Activated naive CD8-positive, alpha-beta T cell treated with anti-CD3 and anti-CD28 coated beads, Interleukin-2, amount 10 ng/mL, durations not matched to agents 7 days and 5 days (primary cell): ENCODE results near the gene STEAP1. TPM values are rescaled to one million over a fixed set of nuclear protein-coding genes. Genes with fewer than 3 reads are reported as not detected.
"Not testable (repeated sequence)": the region's sequence is repeated elsewhere in the genome, so short reads cannot be mapped to it uniquely, and the experiment has no call there.

ENCODE experiments used
- ATAC-seq: fragments of 150-1000 bp; cut with Tn5 transposase; one replicate; pipeline ENCODE4 v1.10.0; 2021; ENCODE audit warnings: low read depth, moderate library complexity
- POLR2A ChIA-PET: fragments of 350-600 bp; sonication (Branson Sonifier 250); formaldehyde crosslinking; loops from one replicate; lab custom pipeline; 2021; ENCODE audit warnings: antibody characterized with exemption; lab: Charles Lee
- DNase-seq: peaks from one replicate; pipeline ENCODE4 v3.0.0; 2021
- H3K27ac Mint-ChIP-seq: one replicate; pipeline ENCODE4 v1.8.0; 2022; ENCODE audit warnings: mild to moderate bottlenecking, mixed read lengths
- H3K27me3 Mint-ChIP-seq: one replicate; pipeline ENCODE4 v1.8.0; 2022; ENCODE audit warnings: mild to moderate bottlenecking, moderate library complexity, mixed read lengths
- H3K36me3 Mint-ChIP-seq: one replicate; pipeline ENCODE4 v1.8.0; 2021; ENCODE audit warnings: mild to moderate bottlenecking, mixed read lengths
- H3K4me1 Mint-ChIP-seq: one replicate; pipeline ENCODE4 v1.8.0; 2021; ENCODE audit warnings: mixed read lengths
- H3K4me3 Mint-ChIP-seq: one replicate; pipeline ENCODE4 v1.8.0; 2022; ENCODE audit warnings: mild to moderate bottlenecking, moderate library complexity, mixed read lengths
- H3K9me3 Mint-ChIP-seq: one replicate; pipeline ENCODE4 v1.8.0; 2021; ENCODE audit warnings: mixed read lengths
- total RNA-seq, 2 experiments: library from RNA; stranded (reverse); gene quantifications; one replicate each; pipeline ENCODE4 v1.2.3, GENCODE V29; 2021

Gene STEAP1
- total RNA-seq: not detected

GRCh38 chr7:90153943-90154771 lies at the start of gene STEAP1:
Gene STEAP1, plus strand, starts transcription at chr7:90154469. Its CDS starts 5,320 bp downstream, at chr7:90159789.
- Mint-ChIP-seq H3K27me3 (peaks cover 24% of the 10 kb centered on the region), H3K4me3 (peak within 1 kb of the TSS; percentile 73)
- DNase-seq: peak; percentile 93
- POLR2A ChIA-PET, H3K36me3 Mint-ChIP-seq, H3K9me3 Mint-ChIP-seq, H3K4me1 Mint-ChIP-seq, H3K27ac Mint-ChIP-seq: not testable (repeated sequence)
- ATAC-seq: peak; percentile 98

DNA sequence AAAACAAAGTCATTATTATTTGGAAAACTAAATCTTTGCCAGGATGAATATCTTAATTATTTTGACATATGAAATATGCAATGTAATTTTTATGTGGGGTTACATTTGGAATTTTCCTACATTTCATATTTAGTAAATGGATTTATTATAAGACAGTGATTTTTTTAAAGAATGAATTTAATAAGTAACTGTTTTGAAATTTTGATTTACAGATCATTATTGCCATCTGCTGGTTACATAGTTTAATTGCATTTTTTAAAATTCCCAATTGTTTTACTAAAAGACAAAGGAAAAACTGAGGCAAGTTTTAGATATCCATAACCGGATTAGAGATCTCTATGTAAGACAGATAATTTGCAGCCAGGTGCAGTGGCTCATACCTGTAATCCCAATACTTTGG lies 39.3 kb upstream of the STEAP1 start:
- ATAC-seq, DNase-seq, H3K27ac Mint-ChIP-seq, H3K4me1 Mint-ChIP-seq, H3K4me3 Mint-ChIP-seq, POLR2A ChIA-PET, H3K36me3 Mint-ChIP-seq, H3K9me3 Mint-ChIP-seq: not testable (repeated sequence)
- H3K27me3 Mint-ChIP-seq: peaks cover 27% of the 10 kb centered on the region

- ATAC-seq: peak; percentile 30
- peak; percentile 29 for DNase-seq
These were observed 35.6 kb upstream of the STEAP1 start for GRCh38 chr7:90118551-90119177.

GRCh38 chr7:90119178-90119971 lies 34.9 kb upstream of the STEAP1 start:
- Mint-ChIP-seq H3K4me1 (peaks cover 6% of the 10 kb centered on the region), H3K9me3 (no peaks in the 10 kb centered on the region), H3K27me3 (peaks cover 31% of the 10 kb centered on the region), H3K36me3 (no peaks in the 10 kb centered on the region), H3K27ac (no peak overlapping the region), H3K4me3 (peak overlapping the region; percentile 77)
- DNase-seq: peak; percentile 39
- peak; percentile 56 for ATAC-seq
- POLR2A ChIA-PET: no interaction called here

More at GRCh38 chr7:90118551-90119177, 35.6 kb upstream of the STEAP1 start:
- H3K27ac Mint-ChIP-seq, H3K9me3 Mint-ChIP-seq, H3K36me3 Mint-ChIP-seq, POLR2A ChIA-PET, H3K4me1 Mint-ChIP-seq: not testable (repeated sequence)
- H3K27me3 Mint-ChIP-seq: peaks cover 31% of the 10 kb centered on the region
- peak overlapping the region; percentile 77 for H3K4me3 Mint-ChIP-seq

DNA sequence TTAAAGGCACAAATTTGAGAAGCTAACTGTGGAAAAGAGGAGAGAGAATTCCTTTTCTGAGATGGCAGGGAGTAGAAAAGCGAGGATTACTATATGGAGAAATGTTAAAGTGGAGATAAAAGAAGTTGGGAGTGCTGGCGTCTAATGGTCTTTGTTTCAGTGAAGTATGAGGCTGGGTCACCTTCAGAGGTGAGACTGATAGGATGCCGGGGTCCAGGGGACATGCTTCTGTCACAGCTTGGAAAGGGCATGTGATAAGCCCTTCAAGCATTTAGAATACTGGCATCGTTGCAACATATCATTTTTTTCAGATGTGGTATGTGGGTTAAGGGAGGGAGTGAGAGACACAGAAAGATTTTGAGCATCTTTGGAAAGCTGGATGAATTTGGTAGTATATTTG lies 34.1 kb upstream of the STEAP1 start:
- H3K9me3 Mint-ChIP-seq, POLR2A ChIA-PET, H3K36me3 Mint-ChIP-seq, H3K4me1 Mint-ChIP-seq, H3K27ac Mint-ChIP-seq, ATAC-seq, DNase-seq: not testable (repeated sequence)
- H3K27me3 Mint-ChIP-seq: peaks cover 31% of the 10 kb centered on the region
- peak overlapping the region; percentile 34 for H3K4me3 Mint-ChIP-seq

DNA sequence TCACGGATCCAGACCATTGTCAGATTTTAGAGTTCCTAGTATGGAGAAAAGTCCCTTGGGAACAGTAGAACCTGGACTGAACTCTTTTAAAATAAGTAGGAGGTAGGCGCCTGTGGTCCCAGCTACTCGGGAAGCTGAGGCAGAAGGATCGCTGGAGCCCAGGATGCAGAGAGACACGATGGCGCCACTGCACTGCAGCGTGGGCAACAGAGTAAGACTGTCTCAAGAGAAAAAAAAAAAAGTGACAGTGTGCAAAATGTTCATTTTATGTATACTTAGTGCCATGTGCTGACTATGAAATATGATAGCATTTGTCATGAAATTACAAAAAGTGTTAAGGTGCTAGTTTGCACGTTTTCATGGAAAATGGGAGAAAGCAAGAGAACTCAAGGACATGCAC lies 22.5 kb upstream of the STEAP1 start:
- POLR2A ChIA-PET: not testable (repeated sequence)

GRCh38 chr7:90147079-90147960 lies 6.9 kb upstream of the STEAP1 start:
- ATAC-seq, H3K4me3 Mint-ChIP-seq, H3K27me3 Mint-ChIP-seq, H3K27ac Mint-ChIP-seq, H3K9me3 Mint-ChIP-seq, H3K4me1 Mint-ChIP-seq, DNase-seq, POLR2A ChIA-PET, H3K36me3 Mint-ChIP-seq: not testable (repeated sequence)

More for the DNA sequence above, 22.5 kb upstream of the STEAP1 start:
- not testable (repeated sequence) for H3K27ac Mint-ChIP-seq, DNase-seq, H3K27me3 Mint-ChIP-seq, H3K4me1 Mint-ChIP-seq, H3K9me3 Mint-ChIP-seq, H3K4me3 Mint-ChIP-seq, ATAC-seq, H3K36me3 Mint-ChIP-seq

- ATAC-seq, H3K36me3 Mint-ChIP-seq, H3K9me3 Mint-ChIP-seq, H3K4me3 Mint-ChIP-seq, DNase-seq, POLR2A ChIA-PET, H3K4me1 Mint-ChIP-seq, H3K27ac Mint-ChIP-seq: not testable (repeated sequence)
- peaks cover 12% of the 10 kb centered on the region for H3K27me3 Mint-ChIP-seq
These were observed 4.8 kb upstream of the STEAP1 start for GRCh38 chr7:90149428-90149827.

DNA sequence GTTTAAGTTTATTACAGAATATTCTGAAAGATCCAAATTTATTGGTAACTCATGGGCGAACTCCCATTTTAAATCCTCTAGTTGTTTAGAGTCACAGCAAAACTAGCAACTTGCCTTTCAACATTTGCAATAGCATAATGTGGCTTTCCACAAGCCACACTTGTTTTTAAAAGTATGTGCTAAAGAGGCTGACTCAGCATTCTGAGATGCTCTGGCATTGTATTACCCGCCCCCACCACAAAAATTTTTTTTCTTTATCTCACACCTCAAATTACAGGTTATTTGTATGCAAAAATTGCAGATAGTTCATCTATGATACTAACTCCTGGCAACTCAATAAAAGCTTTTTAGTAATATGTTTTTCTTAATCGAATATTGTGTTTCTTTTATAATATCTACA lies 2.4 kb upstream of the STEAP1 start:
- DNase-seq, H3K27ac Mint-ChIP-seq, H3K4me1 Mint-ChIP-seq, POLR2A ChIA-PET, H3K9me3 Mint-ChIP-seq, H3K4me3 Mint-ChIP-seq, H3K36me3 Mint-ChIP-seq, ATAC-seq: not testable (repeated sequence)
- H3K27me3 Mint-ChIP-seq: peaks cover 25% of the 10 kb centered on the region

GRCh38 chr7:90152642-90153253 lies 1.5 kb upstream of the STEAP1 start:
- H3K4me3 Mint-ChIP-seq, ATAC-seq, H3K4me1 Mint-ChIP-seq, H3K27ac Mint-ChIP-seq, H3K9me3 Mint-ChIP-seq, DNase-seq, POLR2A ChIA-PET, H3K36me3 Mint-ChIP-seq: not testable (repeated sequence)
- H3K27me3 Mint-ChIP-seq: peaks cover 25% of the 10 kb centered on the region

GRCh38 chr7:90155206-90155605 lies 937 bp downstream of the STEAP1 start:
- Mint-ChIP-seq H3K9me3 (no peaks in the 10 kb centered on the region), H3K4me3 (no peak overlapping the region)
- POLR2A ChIA-PET: no interaction called here

GRCh38 chr7:90157331-90157730 lies 3.1 kb downstream of the STEAP1 start:
- H3K9me3 Mint-ChIP-seq, H3K4me3 Mint-ChIP-seq, ATAC-seq, DNase-seq, H3K27ac Mint-ChIP-seq, POLR2A ChIA-PET, H3K4me1 Mint-ChIP-seq, H3K36me3 Mint-ChIP-seq: not testable (repeated sequence)
- H3K27me3 Mint-ChIP-seq: peaks cover 24% of the 10 kb centered on the region

More at GRCh38 chr7:90155206-90155605, 937 bp downstream of the STEAP1 start:
- H3K4me1 Mint-ChIP-seq: peaks cover 4% of the 10 kb centered on the region
- no peak overlapping the region for H3K27ac Mint-ChIP-seq
- ATAC-seq: no peak
- H3K36me3 Mint-ChIP-seq: no peaks in the 10 kb centered on the region
- peaks cover 26% of the 10 kb centered on the region for H3K27me3 Mint-ChIP-seq
- DNase-seq: no peak
